UCSD-AML1 (cell line): ENCODE results near the gene CERK.

Experiments used
- DNase-seq: peaks from one replicate; lab custom pipeline; 2025; ENCODE audit not compliant: unreplicated experiment; lab: John Stamatoyannopoulos, UW

Gene CERK

GRCh38 chr22:46703171-46703995 lies 34.7 kb downstream of the CERK start:
- no peak for DNase-seq

GRCh38 chr22:46701262-46701661 lies 36.8 kb downstream of the CERK start:
- DNase-seq = no peak

DNA sequence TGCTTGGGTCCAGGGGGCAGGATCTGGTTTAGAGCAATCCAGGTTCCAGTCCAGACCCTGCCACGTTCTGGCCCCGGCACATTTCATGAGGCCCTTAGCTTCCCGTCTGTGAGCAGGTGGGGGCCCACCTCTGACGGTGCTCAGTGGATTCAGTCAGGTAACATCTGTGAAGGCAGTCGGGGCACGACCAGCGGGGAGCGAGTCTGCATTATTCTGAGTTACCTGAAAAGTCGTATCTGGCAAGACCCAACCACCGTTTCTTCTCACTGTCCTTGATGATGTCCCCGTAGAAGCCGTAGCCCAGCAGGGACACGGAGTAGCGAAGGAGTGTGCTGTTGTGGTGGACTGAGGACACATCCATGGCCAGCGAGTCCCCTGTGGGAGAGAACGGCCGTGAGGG lies 39.0 kb downstream of the CERK start:
- no peak for DNase-seq

DNA sequence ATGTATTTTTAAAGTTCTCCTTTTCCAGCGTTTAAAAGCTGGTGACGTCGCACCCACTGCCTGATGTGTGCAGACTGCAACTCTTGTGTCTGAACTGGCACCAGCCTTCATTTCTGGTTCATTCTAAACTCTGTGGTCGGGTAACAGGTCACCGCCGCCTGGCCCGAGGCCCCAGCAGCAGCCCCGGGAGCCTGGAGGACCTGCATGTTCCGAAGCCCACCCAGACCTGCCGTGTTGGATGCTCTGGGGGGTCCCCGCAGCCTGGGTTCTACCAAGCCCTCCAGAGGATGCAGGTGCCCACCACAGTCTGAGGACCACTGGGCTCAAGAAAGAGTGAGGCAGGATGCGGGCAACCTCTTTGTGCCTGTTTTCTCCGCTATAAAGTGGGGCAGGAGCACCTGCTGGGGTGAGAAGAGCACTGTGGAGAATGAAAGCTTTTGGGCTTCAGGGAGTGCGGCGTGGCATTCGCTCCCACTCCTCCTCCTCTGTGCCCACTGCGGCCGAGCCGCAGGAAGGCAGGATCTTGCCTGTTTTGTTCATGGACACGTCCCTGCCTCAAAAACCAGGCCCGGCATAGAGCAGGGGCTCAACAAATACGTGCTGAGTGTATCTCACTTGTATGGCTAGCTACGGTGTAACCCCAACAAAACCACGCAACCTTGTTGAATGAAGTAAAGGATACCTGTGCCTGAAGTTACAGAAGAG lies 40.1 kb downstream of the CERK start:
- DNase-seq = no peak

DNA sequence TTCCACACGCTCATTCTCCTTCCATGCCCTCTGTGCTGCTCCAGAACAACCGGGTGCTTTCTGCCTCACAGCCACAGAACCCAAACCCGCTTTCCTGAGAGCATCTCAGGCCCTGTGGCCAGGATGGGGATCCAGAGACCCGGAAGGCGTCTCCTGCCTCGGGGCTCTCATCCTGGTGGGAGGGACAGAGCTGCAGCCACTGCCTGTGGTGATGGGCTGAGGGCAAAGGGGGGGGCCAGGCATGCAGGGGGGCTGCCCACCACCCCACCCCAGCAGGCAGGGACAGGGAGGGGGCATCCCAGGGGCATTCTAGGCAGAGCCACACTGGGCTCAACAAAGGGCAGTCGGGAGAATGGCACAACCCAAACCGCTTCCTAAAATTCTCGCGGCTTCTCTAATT lies 41.4 kb downstream of the CERK start:
- DNase-seq = no peak

- DNase-seq = no peak
These were observed 41.9 kb downstream of the CERK start for GRCh38 chr22:46696229-46696518.

- DNase-seq = no peak
These were observed 42.5 kb downstream of the CERK start for GRCh38 chr22:46695346-46696228.

- no peak for DNase-seq
These were observed 43.5 kb downstream of the CERK start for GRCh38 chr22:46694416-46695170.

DNA sequence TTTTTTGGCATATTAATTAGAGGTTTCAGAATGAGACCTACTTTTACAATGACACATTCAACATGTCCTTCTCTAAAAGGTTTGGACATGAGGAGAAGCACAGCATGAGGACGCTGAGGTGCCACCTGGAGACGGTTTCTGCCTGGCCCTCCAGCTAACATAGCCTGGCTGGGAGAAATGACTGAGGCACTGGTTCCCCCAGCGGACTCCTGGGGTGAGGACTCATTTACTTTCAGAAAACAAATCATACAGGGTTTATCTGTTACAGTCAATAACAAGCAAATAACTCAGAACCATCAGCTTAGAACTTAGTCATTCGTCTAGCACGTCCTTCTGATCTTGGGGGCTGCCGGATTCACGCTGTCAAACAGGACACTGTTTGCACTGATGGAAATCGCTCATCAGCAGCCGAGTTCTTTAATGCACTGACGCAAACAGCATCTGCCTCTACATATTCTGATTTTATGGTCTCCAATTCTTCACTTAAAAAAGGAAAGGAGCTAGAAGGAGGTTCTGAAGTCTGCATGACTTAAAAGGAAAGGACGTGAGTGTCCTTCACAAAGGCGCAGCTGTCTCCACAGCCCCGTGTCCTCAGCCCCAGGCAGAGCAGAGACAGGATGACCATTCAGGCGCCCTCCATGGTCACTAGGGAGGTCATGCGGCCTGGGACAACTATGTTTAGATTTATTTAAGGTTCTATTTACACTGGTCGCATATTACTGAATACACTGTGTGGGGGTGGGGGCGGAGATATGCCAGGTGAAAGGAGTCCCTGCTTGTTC lies 44.2 kb downstream of the CERK start:
- no peak for DNase-seq

DNA sequence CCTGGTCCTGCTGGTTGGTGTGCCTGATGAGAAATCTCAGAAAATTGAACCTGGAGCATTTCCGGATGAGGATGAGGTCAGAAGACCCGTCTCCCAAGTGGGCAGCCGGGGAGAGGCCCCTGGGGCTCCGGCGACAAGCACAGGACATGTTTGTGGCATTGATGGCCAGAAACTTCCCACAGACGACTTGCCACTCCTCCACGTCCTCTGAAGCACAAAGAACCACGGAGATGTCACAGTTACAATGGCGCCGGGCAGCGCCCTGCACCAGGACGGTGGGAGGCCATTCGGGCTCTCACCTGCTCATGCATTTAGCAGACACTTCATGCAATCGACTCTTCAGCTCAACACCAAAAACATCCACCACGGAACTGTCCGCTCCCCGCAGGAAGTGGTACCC lies 46.5 kb downstream of the CERK start:
- DNase-seq = no peak

DNA sequence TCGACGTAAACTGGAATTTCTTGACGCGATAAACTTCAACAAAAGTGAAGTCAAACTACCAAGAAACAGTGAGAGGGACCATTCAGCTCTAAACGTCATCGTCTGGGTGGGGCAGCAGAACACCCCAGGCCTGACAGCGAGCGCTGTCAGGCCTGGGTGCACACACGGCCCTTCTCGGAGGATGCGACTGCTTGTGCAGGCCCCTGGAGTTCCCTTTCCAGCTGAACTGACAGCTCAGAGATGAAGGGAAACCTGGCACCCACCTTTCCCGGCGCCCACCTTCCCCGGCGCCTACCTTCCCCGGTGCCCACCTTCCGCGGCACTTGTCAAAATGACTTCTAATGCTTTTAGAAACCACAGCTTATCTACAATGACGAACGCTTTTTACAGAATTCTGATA lies 47.9 kb downstream of the CERK start:
- DNase-seq = no peak

GRCh38 chr22:46688949-46689348 lies 49.1 kb downstream of the CERK start:
- DNase-seq = no peak

DNA sequence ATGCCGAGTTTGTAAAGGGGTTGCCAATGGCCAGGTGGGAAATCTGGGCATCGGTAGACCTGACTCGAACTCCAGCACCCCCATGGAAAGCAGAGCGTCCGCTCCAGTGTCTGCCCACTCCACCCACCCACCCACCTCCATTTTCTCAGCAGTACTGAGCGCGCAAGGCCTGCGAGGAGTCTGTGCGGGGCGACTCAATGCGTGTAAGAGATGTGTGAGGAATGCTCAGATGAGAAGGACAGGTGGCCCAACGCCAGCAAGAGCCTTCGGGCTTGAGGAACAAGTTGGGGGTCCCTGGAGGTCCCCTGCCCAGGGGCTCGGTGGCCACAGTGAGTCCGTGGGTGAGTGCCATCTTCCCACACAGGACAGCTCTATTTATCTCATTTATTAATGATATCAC lies 50.6 kb downstream of the CERK start:
- no peak for DNase-seq

GRCh38 chr22:46687048-46687444 lies 51.0 kb downstream of the CERK start:
- no peak for DNase-seq

DNA sequence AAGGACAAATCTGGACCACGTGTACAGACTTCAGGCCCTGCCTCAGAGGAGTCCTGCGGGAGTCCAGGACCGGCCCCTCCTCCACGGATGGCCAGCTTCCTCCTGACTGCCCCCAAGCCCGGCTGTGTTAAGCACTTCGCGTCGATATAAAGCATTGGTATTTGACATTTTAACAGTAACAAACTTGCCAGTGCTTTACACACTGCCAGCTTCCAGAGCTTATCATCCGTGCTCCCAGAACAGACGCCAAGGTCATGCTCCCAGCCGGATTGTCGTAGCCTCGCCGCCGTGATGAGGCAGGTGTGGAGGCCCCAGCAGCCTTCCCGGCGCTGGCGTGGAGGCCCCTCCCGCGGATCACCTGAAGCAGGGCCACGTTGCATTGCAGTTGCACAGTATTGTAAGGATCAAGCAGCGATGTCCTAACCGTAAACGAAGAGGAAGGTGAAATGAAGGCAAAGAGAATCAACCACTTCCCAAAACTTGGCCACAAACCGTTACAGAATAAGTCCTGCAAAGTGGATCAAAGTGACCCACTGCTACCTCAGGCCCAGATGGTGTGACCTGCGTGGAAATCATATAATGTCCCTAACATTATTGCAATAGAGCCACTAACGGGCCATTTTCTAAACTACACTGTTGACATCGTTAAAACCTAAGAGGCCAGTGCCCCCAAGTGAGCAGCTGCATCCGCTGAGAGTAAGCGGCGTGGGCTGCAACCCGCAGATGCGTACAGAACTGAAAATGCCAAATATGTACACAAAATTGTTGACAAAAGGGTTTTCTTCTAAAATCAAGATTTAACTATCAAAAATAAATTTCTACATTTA lies 51.6 kb downstream of the CERK start:
- no peak for DNase-seq

DNA sequence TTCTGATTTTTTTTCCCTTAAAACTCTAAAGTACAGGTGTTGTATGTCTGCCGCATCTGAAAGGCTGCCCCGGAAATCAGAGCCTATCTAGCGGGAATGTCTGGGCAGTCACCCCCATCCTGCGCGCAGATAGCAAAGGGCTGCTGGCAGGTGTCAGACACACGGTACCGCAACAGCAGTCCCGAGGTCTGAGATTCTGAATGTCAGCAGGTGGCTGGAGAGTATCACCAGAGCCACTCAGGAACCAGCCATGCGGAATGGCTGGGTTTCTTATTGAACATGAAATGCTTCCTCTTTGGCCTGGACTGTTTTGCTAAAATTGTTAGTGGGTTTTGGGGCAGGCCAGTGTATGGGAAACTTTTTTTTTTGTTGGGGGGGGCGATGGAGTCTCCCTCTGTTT lies 53.3 kb downstream of the CERK start:
- DNase-seq = no peak

DNA sequence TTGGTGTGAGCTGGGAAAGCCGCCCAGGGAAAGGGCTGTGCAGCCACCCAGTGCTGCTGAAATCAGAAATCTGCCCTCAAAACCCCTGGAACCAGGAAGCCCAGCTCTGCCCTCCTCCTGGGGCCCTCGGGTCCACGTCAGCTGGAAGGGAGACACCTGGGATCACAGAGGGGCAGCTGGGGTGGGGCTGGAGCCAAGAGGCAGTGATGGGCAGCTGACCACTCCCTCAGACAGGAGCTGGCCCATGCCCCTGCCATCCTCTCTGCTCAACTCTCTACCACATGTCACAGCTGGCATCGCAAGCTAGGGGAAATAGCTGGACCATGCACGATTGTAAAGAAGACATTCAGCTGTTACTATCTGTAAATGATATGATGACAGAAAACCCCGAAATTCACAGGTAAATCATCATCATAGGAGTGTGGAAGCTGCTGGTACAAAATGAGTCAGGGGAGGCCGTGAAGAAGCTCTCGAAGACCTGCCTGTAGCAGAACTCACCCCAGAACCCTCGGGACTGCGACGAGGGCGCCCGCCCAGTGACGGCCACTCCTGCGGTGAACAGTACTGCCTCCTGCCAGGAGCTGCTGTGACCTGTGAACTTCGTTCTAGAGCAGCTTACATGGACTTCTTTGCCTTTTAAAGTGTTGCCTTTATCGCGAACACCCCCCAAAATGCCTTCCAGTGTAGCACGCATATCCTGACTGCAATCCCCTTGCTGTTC lies 55.9 kb downstream of the CERK start:
- DNase-seq = no peak

GRCh38 chr22:46681010-46681409 lies 57.0 kb downstream of the CERK start:
- peak; percentile 24 for DNase-seq
